ENCODE measurements around the gene SRP72. TPM values are rescaled to one million over a fixed set of nuclear protein-coding genes. Genes with fewer than 3 reads are reported as not detected.
A peak's percentile ranks its signal among the peaks of the same experiment; 100 is the strongest.
"Not testable (repeated sequence)": the region's sequence is repeated elsewhere in the genome, so short reads cannot be mapped to it uniquely, and the experiment has no call there.

The SRP72 gene
- total RNA-seq, 1 donor from 2014 or later = 51.4 TPM

DNA sequence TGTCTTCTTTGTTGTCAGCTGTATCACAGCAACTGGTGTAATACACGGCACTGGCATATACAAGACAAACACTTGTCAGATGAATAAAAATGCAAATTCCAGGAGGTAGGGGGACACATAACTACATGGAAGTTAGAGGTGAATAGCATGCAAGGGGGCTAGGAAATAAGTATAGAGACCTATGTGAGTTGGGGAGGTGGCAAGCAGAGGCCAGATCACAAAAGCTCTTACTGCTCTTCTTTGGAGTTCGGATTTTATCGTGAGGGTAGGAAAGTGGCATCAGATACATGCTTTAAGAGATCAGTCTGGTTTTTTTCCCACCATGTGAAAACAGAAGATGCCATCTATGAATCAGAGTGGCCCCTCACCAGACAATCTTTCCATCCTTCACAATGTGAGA lies 2.8 kb upstream of the SRP72 start:
- FAIRE-seq (no peak), DNase-seq (ENCODE audit: low spot score in 2 of 2) (no peak)

DNA sequence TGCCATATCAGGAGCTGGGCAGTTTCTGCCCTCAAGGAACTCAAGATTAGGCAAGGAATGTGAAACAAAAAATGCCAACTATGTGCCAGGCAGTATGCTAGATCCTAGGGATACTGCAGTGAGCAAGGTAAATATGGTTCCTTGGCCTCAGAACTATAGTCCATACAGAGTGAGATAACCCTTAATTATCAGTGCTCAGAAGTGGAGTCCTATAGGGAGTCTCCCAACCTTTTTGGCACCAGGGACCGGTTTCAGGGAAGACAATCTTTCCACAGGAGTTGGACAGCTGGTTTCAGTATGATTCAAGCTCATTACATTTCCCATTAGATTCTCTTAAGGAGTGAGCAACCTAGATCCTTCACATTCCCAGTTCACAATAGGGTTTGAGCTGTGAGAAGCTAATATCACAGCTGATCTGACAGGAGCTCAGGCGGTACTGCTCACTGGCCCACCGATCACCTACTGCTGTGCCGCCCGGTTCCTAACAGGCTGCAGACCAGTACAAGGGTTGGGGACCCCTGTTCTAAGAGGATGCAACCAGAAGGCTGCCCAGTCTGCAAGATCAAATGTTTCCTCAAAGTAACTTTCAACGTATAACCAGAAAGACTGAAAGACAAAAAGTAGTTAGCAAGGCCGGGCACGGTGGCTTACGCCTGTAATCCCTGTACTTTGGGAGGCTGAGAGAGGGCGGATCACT lies 1.7 kb upstream of the SRP72 start:
- FAIRE-seq = no peak
- DNase-seq (ENCODE audit: low spot score in 2 of 2) = no peak

DNA sequence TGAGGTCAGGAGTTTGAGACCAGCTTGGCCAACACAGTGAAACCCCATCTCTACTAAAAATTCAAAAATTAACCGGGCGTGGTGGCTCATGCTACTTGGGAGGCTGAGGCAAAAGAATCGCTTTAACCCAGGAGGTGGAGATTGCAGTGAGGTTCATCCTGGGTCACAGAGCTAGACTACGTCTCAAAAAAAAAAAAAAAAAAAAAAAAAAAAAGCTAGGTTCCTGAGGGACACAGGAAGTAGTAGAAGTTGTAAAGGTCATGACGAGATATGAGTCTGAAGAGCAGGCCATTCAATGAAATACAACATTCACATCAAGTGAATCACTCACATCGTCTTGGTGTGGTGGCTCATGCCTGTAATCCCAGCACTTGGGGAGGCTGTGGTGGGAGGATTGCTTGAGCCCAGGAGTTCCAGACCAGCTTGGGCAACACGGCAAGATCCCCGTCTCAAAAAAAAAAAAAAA lies 1.1 kb upstream of the SRP72 start:
- FAIRE-seq = not testable (repeated sequence)
- peak in 1 of 2 donors; percentile 19 for DNase-seq (ENCODE audit: low spot score in 2 of 2)

DNA sequence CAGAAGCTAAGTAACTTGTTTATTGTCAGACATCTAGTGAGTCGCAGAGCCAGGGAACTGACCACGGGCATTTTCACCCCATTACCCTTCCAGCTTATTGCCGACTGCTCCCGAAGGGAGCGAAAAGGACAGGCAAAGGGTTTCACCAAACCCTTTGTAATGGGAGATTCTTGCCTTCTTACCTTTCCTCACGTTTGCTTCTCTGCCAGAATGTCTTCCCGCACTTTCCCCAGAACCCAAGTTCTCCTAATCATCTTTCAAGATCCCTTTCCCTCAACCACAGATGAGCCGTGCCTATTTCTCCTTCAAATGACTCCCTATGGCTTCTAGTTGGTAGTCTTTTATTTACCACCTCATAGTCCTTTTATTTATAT lies 520 bp upstream of the SRP72 start:
- FAIRE-seq = no peak
- peak; percentile 8 to 28 for DNase-seq (ENCODE audit: low spot score in 2 of 2)

DNA sequence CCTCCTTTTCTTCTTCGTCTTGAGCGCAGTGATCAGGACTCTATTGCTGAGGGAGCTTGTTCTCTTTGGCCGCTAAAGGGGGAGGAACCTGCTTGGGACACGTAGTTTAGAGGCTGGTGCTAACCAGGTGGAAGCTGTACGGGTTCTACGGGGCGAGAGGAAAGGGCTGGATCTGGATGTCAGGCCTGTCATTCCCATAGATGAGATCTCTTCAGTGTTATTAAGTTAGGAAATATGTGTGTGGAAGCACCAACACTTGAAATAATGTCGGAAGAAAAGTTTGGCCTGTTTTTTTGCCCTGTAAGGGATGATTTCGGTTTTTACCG lies 643 bp downstream of the SRP72 start:
- FAIRE-seq (no peak), DNase-seq (ENCODE audit: low spot score in 2 of 2) (peak in 1 of 2 donors; percentile 25)

DNA sequence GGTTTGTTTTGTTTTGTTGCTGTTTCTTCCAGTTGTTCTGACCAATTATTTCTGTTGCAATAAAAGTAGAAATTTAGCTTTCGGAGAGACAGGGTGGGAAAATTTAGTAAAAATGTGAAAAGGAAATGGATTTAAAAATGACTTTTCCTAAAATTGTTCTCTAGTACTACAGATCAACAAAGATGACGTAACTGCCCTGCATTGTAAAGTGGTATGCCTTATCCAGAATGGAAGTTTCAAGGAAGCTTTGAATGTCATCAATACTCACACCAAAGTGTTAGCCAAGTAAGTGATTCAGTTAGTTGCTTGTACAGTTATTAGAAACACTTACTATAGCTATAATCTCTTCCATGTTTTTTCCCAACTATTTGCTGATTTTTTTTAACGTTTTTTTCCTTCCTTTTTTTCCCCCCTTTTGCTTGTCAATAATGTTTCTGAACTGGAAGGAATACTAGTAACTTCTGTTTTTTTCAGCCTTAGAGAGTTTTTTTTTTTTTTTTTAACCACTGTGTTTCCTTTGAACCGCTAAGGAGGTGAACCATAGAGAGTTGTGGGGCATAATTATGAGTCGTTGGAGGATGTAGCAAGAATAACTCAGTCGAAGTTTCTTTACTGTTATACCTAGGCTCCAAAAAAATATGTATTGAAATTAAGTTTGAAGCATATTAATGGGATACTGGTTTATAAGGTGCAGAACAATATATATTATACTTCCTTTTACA lies 2.2 kb downstream of the SRP72 start:
- FAIRE-seq = no peak

DNA sequence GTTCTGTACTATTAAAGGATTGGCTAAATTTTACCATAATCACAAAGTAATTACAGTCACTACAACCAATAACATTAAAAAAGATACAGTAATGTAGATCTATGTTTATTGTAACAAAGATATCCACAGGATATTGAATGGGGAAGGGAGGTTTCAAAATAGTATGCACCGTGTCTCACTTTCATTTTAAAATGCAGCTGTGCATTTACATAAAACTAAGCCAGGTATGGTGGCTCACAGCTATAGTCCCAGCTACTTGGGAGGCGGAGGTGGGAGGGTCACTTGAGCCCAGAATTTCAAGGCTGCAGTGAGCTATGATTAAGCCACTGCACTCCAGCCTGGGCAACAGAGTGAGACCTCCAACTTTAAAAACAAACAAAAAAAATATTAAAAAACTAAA lies 8.5 kb downstream of the SRP72 start:
- FAIRE-seq (no peak), DNase-seq (ENCODE audit: low spot score in 2 of 2) (no peak)

More for the DNA sequence above, 2.2 kb downstream of the SRP72 start:
- no peak for DNase-seq (ENCODE audit: low spot score in 2 of 2)

DNA sequence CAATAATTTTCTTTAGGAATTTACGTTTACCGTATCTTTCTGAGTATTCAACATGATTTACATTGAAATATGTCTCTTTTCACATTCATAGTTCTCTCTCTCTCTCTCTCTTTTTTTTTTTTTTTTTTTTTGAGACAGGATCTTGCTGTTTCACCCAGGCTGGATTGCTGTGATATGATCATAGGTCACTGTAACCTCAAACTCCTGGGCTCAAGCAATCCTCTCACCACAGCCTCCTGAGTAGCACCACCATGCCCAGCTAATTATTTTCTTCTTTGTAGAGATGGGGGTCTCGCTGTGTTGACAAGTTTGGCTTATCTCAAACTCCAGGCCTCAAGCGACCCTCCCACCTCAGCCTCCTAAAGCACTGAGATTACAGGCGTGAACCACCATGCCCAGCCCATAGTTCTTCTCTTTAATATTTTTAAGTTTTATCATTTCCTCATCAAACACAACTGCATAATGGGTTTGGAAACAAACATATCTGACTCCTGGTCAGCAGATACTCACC lies 9.8 kb downstream of the SRP72 start:
- FAIRE-seq = no peak
- DNase-seq (ENCODE audit: low spot score in 2 of 2) = no peak

DNA sequence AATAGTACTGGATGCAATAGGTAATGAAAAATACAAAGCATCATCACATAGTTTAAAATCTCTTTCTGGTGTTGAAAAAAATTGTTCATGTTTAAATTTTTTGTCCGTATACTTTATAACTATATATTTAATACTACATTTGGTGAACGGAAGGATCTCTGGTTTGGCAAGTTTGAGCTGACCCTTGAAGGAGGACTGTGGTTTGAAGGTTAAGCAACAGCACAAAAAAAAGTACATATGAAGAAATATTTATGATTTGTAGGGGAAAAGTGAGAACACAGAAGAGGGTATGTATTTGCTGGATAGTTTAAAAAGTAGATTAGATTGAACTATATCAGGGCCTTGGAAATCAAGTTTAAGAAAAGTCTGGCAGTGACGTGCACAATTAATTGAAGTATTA lies 13.3 kb downstream of the SRP72 start:
- DNase-seq (ENCODE audit: low spot score in 2 of 2) (no peak), FAIRE-seq (no peak)

DNA sequence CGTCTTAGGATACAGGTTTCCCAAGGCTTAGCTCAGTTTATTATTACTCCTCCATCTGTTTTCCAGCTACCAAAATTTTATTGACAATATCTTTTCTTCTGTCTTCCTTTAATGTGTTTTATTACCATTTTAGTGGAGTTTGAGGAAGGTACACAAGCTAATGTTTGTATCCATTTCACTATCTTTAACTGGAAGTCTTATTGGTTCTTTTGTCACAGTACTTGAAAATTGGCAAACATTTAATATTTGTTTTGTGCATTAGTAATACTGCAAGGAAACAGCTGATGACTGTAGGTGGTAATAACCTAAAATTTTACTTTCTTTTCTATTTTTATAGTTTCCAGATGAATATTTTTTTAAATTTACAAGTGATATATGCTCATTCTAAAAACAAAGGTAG lies 28.8 kb downstream of the SRP72 start:
- DNase-seq (ENCODE audit: low spot score in 2 of 2) (no peak), FAIRE-seq (no peak)

DNA sequence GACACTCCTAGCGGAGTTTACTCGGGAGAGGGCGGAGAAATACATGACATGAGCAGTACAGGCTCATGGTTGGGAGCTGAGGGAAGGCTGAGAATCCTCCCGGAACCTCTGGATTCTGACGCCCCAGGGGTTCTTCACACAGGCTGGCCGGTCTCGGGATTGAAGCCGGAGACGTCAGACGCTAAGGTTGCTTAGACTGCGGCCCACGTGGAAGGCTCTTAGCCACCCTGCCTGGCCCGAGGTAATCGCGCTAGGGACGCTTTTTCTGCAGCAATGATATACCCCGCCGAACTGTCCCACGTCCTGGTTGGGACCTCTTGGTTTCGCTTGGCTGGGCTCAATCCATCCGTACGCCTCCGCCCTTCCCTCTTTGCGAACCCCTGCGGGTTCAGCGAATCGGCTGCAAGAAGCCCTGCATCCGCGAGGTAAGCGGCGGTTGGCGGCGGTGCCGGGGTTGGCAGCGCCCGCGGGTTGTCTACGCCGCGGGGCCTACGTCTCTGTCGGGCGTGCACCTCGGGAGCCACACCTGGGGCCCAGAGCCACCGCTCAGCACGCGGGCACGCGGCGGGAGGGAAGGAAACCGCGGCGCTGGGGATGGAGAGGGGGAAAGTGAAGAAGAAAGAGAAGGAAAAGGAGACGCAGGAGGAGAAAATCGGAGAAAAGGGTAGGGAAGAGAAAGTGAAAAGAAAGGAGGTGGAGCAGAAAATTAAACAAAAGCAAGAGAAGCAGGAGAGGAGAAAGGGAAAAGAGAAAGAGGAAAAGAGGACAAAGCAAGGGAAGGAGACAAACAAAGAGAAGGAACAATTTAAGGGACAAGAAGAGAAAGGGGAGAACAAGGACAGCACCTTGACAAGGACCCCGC lies 38.1 kb downstream of the SRP72 start, which contains the start of gene ARL9:
ARL9 (plus strand) TSS at position 523 of the 862 bp plus-strand sequence; CDS start at position 595, 72 bp downstream.
- peak in 1 of 2 donors; percentile 45 for DNase-seq (ENCODE audit: low spot score in 2 of 2)
- FAIRE-seq = no peak

DNA sequence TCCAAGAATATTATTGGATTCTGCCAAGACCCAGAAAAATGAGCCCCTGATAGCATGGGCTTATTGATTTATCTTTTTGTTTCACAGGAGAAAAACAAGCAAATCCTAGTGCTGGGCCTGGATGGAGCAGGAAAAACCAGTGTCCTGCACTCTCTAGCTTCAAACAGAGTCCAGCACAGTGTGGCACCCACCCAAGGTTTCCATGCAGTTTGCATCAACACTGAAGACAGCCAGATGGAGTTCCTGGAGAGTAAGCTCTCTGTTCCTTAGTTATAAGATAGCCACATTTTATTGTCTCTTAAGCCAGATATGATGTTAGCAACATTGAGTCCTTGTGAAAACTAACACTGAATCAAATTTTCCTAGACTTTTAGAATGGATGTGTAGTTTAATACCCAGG lies 43.7 kb downstream of the SRP72 start:
- DNase-seq (ENCODE audit: low spot score in 2 of 2) (no peak), FAIRE-seq (no peak)

DNA sequence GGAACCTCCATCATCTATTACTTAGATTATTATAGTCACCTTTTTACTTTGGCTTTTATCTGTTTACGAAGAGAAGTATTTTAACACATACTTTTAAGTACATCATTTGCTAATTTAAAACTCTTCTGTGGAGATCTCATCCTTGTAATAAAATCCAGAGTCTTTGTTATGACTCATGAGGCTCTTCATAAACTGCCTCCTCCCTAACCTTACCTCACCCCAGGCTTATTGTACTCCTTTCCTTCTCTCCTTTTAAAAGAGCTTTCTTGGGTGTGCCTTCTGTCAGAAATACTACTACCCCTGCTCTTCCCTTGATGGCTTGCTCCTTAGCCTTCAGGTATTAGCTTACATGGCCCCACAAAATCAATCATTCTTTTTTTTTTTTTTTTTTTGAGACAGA lies 44.7 kb downstream of the SRP72 start:
- no peak for FAIRE-seq
- DNase-seq (ENCODE audit: low spot score in 2 of 2) = no peak

DNA sequence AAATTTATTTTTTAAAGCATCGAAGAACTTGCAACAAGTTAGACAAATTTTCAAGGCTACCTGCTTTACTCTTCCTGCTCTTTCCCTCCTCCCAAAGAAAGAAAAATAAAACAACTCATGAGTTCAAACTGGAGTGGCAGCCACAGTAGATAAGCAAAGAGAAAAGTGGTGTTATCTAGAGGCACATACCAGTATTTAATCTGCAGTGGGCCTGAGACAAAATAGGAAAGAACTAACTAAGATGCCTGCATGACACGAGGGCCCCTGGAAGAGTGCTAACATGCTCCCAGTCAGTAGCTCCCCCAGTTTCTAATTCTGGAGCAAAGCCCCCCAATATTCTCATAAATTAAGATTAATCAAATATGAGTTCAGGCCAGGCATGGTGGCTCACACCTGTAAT lies 46.1 kb downstream of the SRP72 start:
- FAIRE-seq (no peak), DNase-seq (ENCODE audit: low spot score in 2 of 2) (no peak)

DNA sequence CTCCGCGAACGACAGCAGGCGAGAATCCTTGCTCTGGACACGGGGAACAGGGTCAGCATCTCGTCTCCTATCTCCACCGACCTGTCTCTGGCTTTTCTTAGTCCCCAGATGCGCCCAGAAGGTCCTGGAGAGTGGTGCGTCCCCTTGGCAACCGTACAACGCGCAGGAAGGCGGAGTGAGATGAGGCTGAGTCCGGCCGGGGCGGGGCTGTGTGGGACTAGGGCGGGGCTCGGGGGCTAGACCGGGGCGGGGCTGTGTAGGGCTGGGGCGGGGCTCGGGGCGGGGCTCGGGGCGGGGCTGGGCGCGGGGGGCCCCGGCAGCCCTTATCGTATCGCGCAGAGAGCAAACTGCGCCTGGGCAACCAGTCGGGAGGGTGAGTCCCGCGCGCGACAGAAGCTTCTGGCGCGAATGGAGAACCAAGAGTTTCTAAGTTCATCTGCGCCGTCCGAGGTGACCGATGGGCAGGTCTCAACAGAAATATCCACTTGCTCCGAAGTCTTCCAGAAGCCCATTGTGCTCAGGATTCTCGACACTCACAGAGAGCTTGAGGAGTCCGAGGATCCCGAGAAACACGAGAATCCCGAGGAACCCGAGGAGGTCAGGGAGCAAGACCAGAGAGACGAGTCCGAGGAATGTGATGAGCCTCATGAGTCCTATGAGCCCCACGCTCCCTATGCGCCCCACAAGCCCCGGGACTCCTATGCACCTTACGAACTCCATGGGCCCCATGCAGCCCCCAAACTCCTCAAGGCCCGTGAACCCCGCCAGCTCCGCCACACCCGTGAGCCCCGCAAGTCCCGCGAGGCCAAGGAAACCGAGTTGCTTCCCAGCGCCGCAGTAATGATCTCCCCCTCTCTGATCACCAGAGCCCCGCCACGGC lies 63.1 kb downstream of the SRP72 start:
- FAIRE-seq (no peak), DNase-seq (ENCODE audit: low spot score in 2 of 2) (peak; percentile 63 to 80)

DNA sequence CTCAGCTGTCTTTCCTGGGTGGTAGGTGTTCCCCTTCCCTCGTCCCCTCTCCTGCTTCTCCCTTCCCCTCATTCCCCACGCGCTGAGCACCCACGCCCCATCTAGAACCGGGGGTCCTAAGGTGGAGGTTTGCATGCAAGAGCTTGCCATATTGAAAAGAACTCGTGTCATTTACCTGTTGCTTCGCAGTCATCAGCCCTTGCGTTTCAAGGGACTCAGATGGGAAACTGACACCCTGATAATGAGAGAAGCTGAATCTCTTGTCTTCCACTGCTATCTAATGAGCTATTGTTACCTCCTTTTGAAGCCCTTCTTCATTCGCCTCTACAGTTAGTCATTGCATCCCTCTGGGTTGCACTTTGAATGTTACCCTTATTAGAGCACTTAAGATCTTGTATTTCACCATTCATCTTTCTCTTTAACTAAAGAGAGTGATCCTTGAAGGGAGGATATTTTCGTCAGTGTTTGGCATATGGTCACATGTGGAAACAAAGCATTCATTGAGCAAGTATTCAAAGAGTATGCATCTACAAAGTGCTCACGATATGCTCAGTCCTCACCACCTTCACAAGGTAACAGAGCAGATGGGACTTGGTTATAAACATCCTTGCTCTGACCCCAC lies 63.8 kb downstream of the SRP72 start:
- no peak for DNase-seq (ENCODE audit: low spot score in 2 of 2)
- FAIRE-seq = no peak

DNA sequence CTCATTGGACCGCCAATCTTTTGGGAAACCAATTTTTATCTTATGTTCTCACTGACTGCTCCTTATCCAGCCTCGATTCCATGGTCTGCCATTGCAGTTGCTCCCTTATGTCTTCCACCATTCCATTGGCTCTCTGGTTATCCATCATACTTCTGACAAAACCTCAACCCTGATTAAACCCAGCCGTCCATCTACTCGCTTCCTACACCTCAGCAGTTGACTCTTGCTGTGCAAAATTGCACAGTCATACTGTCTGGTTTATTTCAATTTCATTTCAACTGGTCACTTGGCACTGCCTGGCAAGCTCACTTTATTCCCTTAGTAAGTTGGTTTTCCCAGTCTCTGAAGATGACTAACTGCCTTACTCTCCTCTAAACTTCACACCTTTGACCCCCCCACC lies 64.4 kb downstream of the SRP72 start:
- no peak for DNase-seq (ENCODE audit: low spot score in 2 of 2)
- no peak for FAIRE-seq

DNA sequence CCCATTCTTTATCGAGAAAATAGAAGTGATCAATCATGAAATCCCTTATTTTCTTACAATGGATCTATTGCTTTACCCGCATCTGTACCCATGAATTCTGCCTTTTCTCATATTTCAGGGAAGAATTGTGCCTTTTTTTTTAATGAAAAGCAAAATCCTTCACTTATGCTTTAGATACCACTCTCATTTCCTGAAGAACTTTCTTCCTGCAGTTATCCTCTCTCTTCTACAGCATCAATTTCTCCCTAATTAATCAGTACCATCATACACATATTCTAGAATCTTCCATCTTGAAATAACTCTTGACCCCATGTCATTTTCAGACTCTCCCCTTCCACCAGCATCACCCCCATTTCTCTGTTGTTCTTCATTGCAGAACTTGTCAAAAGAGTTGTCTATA lies 64.8 kb downstream of the SRP72 start:
- FAIRE-seq (no peak), DNase-seq (ENCODE audit: low spot score in 2 of 2) (no peak)

DNA sequence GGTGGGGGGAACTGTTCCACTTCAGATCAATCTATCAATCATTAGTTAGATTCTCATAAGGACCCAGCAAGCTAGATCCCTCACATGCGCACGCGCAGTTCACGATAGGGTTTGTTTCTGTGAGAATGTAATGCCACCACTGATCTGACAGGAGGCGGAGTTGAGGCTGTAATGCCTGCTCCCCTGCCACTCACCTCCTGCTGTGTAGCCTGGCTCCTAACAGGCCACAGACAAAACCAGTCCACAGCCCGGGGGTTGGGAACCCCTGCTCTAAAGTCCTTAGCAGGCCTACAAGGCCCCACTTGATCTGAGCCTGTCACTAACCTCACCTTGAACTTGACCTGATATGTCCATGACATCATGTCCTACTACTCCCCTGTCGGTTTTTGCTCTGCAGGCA lies 68.5 kb downstream of the SRP72 start:
- DNase-seq (ENCODE audit: low spot score in 2 of 2) (no peak), FAIRE-seq (no peak)

DNA sequence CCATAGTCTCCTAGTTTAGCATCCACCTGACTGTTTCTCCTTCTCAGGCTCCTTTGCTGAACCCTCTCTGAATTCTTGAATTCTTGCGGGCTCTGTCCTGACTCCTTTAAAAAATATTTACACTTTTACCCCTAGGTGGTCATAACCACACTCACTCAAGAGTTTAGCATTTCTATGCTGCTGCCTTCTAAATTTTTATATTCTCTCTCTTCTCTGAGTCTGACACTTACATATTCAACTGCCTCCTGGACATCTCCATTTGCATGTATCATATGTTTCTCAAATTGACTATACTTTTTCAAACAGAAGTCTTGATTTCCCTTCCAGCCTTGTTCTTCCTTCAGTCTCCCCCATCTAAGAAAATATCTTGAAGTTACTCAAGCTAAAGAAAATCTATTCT lies 69.7 kb downstream of the SRP72 start:
- FAIRE-seq (no peak), DNase-seq (ENCODE audit: low spot score in 2 of 2) (no peak)
